Measurements from ENCODE around the gene UBXN2A. TPM values are rescaled to one million over a fixed set of nuclear protein-coding genes. Genes with fewer than 3 reads are reported as not detected.

The UBXN2A gene
- total and polyA plus RNA-seq, 4 experiments from 2014 or later = 9.7 to 15.0 (median 13.4) TPM

DNA sequence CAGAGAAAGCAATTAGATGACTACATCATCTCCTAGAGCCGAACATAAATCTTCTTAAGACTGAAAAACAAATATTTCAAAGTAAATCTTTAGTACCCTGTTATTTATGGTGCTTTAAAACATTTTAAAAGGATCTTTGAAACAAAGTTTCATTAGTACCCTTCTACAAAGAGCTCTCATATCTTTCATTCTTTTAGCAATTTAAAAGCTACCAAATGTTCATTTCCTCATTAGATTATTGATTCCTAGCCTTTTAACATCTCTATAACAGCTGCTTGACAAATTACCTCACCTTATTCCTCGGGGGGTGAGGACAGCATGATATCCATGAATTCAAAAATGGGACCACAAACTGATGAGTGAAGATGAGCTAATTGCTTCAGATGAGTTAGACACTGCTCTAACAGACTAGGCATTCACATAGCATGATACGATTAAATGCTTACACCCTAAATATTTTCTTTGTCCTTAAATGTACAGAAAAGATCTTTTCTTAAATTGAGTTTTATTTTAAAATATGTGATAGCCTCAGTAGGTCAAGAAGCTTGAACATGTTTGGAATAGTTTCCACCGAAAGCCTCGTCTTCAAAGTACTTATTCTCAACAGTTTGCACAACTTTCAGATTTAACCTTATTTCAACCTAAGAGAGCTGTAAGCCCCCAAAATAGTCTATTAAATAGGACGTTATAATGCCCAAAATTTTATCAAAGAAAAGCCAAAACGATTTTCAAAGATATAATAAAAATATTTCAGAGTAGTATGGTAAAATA lies 15.5 kb upstream of the UBXN2A start:
- H3K27ac ChIP-seq (ENCODE audit: low read depth, low read length) = no peak overlapping the region

DNA sequence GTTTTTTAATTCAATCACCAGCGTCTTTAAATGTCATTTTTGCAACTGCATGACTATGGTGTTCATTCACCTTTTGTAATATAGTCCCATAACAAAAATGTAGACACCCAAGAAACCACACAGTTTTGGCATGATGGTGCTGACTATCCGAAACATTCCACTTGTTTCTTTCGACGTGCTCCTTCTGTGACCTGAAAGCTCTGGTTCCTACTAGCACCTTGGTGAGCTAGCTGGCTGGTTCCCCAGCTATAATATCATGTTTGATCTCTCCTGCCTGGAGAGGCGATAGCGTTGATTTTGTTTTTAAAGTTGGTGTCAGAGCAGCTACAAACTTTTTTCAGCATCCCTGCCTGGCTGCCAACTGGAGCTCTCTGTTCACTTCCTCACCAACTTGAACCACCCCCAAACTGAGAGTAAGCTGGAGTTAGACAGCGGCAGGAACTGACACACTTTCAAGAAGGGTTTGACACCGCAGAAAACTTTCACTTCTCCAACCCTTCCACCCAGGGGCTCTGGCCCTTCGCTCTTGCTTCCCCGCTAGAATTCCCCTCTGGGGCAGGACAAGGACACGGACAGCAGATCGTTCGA lies 14.5 kb upstream of the UBXN2A start:
- Mint-ChIP-seq H3K36me3 (peaks cover 0 to 11% of the 10 kb centered on the region in 2 donors), H3K4me1 (peaks cover 36 to 71% (median 50%) of the 10 kb centered on the region in 4 donors), H3K27ac (peak overlapping the region; percentile 96 to 100 (median 100)), H3K9me3 (no peaks in the 10 kb centered on the region), H3K27me3 (no peaks in the 10 kb centered on the region), H3K4me3 (peak overlapping the region; percentile 93 to 99 (median 98))
- intact Hi-C loops (cut with micrococcal nuclease) = loop anchor here (2.0 to 5.0 kb wide), 3 partner anchors 101 to 437 kb away; partner anchors contain the start of genes ITSN2 and TP53I3
- DNase-seq = peak; percentile 71 to 83 (median 77)
- Histone ChIP-seq H3K4me1 (ENCODE audit: insufficient read depth, low read length) (peaks cover 47% of the 10 kb centered on the region), H3K36me3 (ENCODE audit: insufficient read depth, low read length) (no peaks in the 10 kb centered on the region), H3K9me3 (ENCODE audit: control insufficient read depth in 1 of 2, low read length in 2 of 2) (no peaks in the 10 kb centered on the region), H3K27ac (ENCODE audit: low read depth, low read length) (peak overlapping the region; percentile 97), H3K27me3 (ENCODE audit: insufficient read depth, low read length) (no peaks in the 10 kb centered on the region), H3K4me3 (ENCODE audit: low read length in 2 of 2) (peak overlapping the region; percentile 79 to 95)
- CTCF ChIA-PET (ENCODE audit: partially characterized antibody) = interaction anchor here (0.7 to 4.8 kb wide), 15 partner anchors 9 to 277 kb away, joined by 3 to 64 read pairs (median 4); partner anchors contain the start of genes SF3B6, TP53I3, UBXN2A and WDCP
- POLR2A ChIA-PET (ENCODE audit: partially characterized antibody) = interaction anchor here (1.5 to 5.4 kb wide), 14 partner anchors 14 to 565 kb away, joined by 3 to 144 read pairs (median 8); partner anchors contain the start of genes FKBP1B, NCOA1, SF3B6 and TP53I3

More for the DNA sequence above, 15.5 kb upstream of the UBXN2A start:
- H3K27ac Mint-ChIP-seq = peak overlapping the region in 6 of 7 donors; percentile 26 to 100 (median 98)
- no peaks in the 10 kb centered on the region for H3K27me3 Mint-ChIP-seq
- Histone ChIP-seq H3K9me3 (ENCODE audit: control insufficient read depth in 1 of 2, low read length in 2 of 2) (no peaks in the 10 kb centered on the region), H3K27me3 (ENCODE audit: insufficient read depth, low read length) (no peaks in the 10 kb centered on the region), H3K4me3 (ENCODE audit: low read length in 2 of 2) (no peak overlapping the region), H3K4me1 (ENCODE audit: insufficient read depth, low read length) (peaks cover 54% of the 10 kb centered on the region), H3K36me3 (ENCODE audit: insufficient read depth, low read length) (no peaks in the 10 kb centered on the region)
- peaks cover 37 to 80% (median 57%) of the 10 kb centered on the region in 4 donors for H3K4me1 Mint-ChIP-seq
- H3K36me3 Mint-ChIP-seq = peaks cover 0 to 11% of the 10 kb centered on the region in 2 donors
- no peak for DNase-seq
- intact Hi-C loops (cut with micrococcal nuclease) = loop anchor here (5.0 kb wide), 1 partner anchor 438 kb away; the partner anchor contains the start of gene ITSN2
- no peaks in the 10 kb centered on the region for H3K9me3 Mint-ChIP-seq
- ChIA-PET CTCF (ENCODE audit: partially characterized antibody) (interaction anchor here (0.9 to 4.8 kb wide), 11 partner anchors 10 to 159 kb away, joined by 3 to 64 read pairs (median 17); partner anchors contain the start of genes TP53I3 and UBXN2A), POLR2A (ENCODE audit: partially characterized antibody) (interaction anchor here (0.7 to 5.4 kb wide), 6 partner anchors 10 to 566 kb away, joined by 3 to 144 read pairs (median 10); partner anchors contain the start of genes NCOA1, SF3B6, TP53I3 and UBXN2A)
- H3K4me3 Mint-ChIP-seq = peak overlapping the region; percentile 93 to 99 (median 98)

DNA sequence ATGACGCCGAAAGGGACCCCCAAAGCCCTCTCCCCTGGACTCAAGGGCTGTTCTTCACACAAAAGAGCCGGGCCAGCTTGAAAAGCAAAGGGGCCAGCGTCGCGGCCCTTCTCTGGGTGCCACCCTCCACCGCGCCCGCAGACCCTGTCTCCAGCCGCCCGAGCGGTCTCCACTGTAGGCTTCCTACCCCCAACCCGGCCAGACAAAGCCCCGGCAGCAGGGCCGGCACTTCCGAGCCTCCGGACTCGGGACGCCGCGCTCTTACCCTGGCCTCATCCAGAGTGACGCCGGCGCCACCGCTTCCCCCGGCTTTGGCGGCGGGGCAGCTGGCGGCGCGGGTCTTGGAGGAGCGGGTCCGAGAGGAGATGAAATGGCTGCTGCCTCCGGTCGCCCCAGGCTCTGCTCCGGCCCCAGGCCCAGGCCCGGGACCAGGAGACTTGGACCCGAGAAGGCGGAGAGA lies 13.9 kb upstream of the UBXN2A start:
- Mint-ChIP-seq H3K27me3 (no peaks in the 10 kb centered on the region), H3K36me3 (peaks cover 0 to 11% of the 10 kb centered on the region in 2 donors), H3K9me3 (no peaks in the 10 kb centered on the region), H3K27ac (peak overlapping the region; percentile 96 to 100 (median 100)), H3K4me3 (peak overlapping the region; percentile 93 to 99 (median 98)), H3K4me1 (peaks cover 35 to 69% (median 48%) of the 10 kb centered on the region in 4 donors)
- Histone ChIP-seq H3K4me3 (ENCODE audit: low read length in 2 of 2) (peak overlapping the region; percentile 79 to 95), H3K27me3 (ENCODE audit: insufficient read depth, low read length) (no peaks in the 10 kb centered on the region), H3K36me3 (ENCODE audit: insufficient read depth, low read length) (no peaks in the 10 kb centered on the region), H3K4me1 (ENCODE audit: insufficient read depth, low read length) (peaks cover 47% of the 10 kb centered on the region), H3K27ac (ENCODE audit: low read depth, low read length) (peak overlapping the region; percentile 97), H3K9me3 (ENCODE audit: control insufficient read depth in 1 of 2, low read length in 2 of 2) (no peaks in the 10 kb centered on the region)
- intact Hi-C loops (cut with micrococcal nuclease) = loop anchor here (2.0 to 5.0 kb wide), 3 partner anchors 102 to 436 kb away; partner anchors contain the start of genes ITSN2 and TP53I3
- DNase-seq = no peak
- POLR2A ChIA-PET (ENCODE audit: partially characterized antibody) = interaction anchor here (0.6 to 5.4 kb wide), 26 partner anchors 8 to 434 kb away, joined by 3 to 144 read pairs (median 6); partner anchors contain the start of genes FKBP1B, ITSN2, SF3B6 and TP53I3
- CTCF ChIA-PET (ENCODE audit: partially characterized antibody) = interaction anchor here (0.6 to 4.8 kb wide), 30 partner anchors 8 to 458 kb away, joined by 3 to 64 read pairs (median 4); partner anchors contain the start of genes FKBP1B, SF3B6, TP53I3 and UBXN2A

DNA sequence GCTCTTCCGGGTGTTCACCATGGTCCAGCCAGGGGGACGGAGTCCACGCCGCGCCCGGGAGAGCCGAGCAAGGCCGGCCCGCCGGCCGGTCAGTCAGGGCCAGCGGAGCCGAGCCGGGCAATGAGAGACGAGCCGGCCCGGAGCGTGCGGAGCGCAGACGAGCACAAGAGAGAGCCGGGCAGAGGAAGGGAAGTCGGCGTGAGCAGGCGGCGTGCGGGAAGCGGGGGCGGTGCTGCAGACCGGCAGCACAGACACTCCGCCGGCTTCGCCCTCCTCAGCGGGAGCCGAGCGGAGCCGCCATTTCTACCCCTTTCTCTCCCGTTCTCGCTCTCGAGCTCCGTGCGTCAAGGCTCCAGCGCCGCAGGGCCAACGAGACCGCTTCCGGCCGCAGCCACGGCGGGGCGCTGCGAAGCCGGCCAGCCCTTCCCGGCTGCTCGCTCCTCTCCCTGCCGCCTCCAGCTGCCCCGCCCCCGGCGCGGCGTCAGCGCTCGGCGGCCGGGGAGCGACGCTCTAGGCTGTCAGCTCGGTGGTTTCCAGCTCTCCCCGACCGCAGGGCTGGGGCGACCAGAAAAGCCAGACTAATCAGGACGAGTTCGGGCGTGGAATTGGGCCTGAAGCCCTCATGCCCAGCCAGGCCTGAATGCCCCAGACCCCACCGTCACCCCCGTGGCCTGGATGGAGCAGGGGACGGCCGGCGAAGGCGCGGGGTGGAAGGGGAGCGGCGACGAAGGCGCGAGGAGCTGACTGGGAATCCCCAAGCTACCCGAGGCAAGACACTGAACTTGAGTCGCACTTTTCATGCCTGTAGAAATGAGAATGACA lies 13.3 kb upstream of the UBXN2A start, which contains the start of gene ATAD2B:
Gene ATAD2B (minus strand): TSS at position 374 of the 822 bp plus-strand sequence. CDS start 353 bp downstream, at position 21.
- intact Hi-C loops (cut with micrococcal nuclease) = loop anchor here (1.0 to 5.0 kb wide), 7 partner anchors 13 to 435 kb away; partner anchors contain the start of genes ITSN2, SF3B6, TP53I3 and UBXN2A
- peaks cover 47% of the 10 kb centered on the region for H3K4me1 ChIP-seq (ENCODE audit: insufficient read depth, low read length)
- H3K27ac ChIP-seq (ENCODE audit: low read depth, low read length) = peak within 1 kb of the TSS; percentile 97
- H3K4me3 ChIP-seq (ENCODE audit: low read length in 2 of 2) = peak within 1 kb of the TSS; percentile 79 to 95
- ChIA-PET CTCF (ENCODE audit: partially characterized antibody) (interaction anchor here (0.6 to 4.8 kb wide), 34 partner anchors 9 to 458 kb away, joined by 3 to 64 read pairs (median 4); partner anchors contain the start of genes FKBP1B, SF3B6, TP53I3 and UBXN2A), POLR2A (ENCODE audit: partially characterized antibody) (interaction anchor here (0.6 to 5.4 kb wide), 37 partner anchors 8 to 1863 kb away, joined by 3 to 144 read pairs (median 4); partner anchors contain the start of genes FKBP1B, ITSN2, MFSD2B and NCOA1)
- H3K27me3 ChIP-seq (ENCODE audit: insufficient read depth, low read length) = no peaks in the 10 kb centered on the region
- Mint-ChIP-seq H3K4me1 (peaks cover 35 to 63% (median 44%) of the 10 kb centered on the region in 4 donors), H3K27me3 (no peaks in the 10 kb centered on the region), H3K36me3 (peaks cover 0 to 11% of the 10 kb centered on the region in 2 donors), H3K27ac (peak within 1 kb of the TSS; percentile 98 to 100 (median 100)), H3K4me3 (peak within 1 kb of the TSS; percentile 93 to 99 (median 98)), H3K9me3 (no peaks in the 10 kb centered on the region)
- no peaks in the 10 kb centered on the region for H3K36me3 ChIP-seq (ENCODE audit: insufficient read depth, low read length)
- no peaks in the 10 kb centered on the region for H3K9me3 ChIP-seq (ENCODE audit: control insufficient read depth in 1 of 2, low read length in 2 of 2)
- DNase-seq = peak; percentile 93 to 97 (median 96)

DNA sequence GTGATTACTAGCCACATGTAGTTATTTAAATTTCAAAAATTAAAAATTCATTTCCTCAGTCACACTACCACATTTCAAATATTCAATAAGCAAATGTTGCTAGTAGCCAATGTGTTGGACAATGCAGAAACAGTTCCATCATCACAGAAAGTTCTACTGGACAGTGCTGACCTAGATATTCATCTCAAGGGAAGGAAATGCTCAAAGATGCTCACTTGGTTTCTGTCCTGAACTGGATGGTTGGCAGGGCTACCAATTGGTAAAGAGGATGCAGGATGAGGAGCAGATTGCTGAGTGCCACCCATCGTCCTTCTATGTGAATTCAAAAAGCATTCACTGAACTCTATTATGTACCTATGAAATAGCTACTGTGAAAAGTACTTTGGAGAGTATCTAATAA lies 6.0 kb upstream of the UBXN2A start:
- intact Hi-C loops (cut with micrococcal nuclease) = no loop called here
- Histone ChIP-seq H3K27ac (ENCODE audit: low read depth, low read length) (no peak overlapping the region), H3K27me3 (ENCODE audit: insufficient read depth, low read length) (peaks cover 4% of the 10 kb centered on the region), H3K36me3 (ENCODE audit: insufficient read depth, low read length) (no peaks in the 10 kb centered on the region), H3K4me3 (ENCODE audit: low read length in 2 of 2) (no peak overlapping the region), H3K4me1 (ENCODE audit: insufficient read depth, low read length) (peaks cover 3% of the 10 kb centered on the region), H3K9me3 (ENCODE audit: control insufficient read depth in 1 of 2, low read length in 2 of 2) (no peaks in the 10 kb centered on the region)
- POLR2A ChIA-PET (ENCODE audit: partially characterized antibody) = no interaction called here
- DNase-seq = no peak
- Mint-ChIP-seq H3K4me3 (no peak overlapping the region), H3K4me1 (peaks cover 4 to 7% (median 5%) of the 10 kb centered on the region in 4 donors), H3K27ac (no peak overlapping the region), H3K9me3 (no peaks in the 10 kb centered on the region), H3K27me3 (no peaks in the 10 kb centered on the region), H3K36me3 (peaks cover 0 to under 1% of the 10 kb centered on the region in 2 donors)
- CTCF ChIA-PET (ENCODE audit: partially characterized antibody) = interaction anchor here (1.3 kb wide), 1 partner anchor 9 kb away, joined by 3 read pairs; no protein-coding TSS in a partner anchor

Measured in CD4-positive, alpha-beta memory T cell (primary cell).